Measurements from ENCODE around the gene KIF26B.

KIF26B gene

DNA sequence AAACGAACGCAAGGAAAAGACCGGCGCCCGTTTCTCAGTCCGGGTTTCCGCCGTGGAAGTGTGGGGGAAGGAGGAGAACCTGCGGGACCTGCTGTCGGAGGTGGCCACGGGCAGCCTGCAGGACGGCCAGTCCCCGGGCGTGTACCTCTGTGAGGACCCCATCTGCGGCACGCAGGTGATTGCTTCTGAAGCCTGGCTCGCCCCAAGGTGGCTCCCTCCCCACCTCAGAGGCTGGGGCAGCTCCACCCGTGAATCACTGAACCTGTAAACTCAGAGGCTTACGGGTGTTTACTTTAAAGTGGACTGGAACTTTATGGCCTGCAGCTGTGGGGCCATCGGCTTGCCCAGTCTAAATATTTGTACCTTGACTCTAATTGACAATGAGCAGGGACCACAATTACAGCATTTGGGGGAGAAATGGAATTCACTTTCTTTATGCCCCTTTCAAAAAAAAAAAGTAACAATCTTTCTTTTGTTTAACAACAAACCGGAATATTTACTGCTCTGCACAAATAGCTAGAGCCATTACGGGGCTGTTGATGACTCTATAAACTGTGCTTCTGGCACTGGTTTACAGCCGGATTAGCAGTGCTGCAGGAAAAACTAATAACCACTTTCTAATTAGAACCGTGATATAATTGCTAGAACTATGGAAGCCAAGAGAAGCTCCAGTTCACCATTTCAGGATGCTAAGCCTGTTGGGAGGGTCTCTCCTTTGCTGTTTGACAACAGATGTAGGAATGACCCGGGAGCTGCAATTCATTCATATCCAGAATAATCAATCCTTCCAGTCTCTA lies 454.8 kb downstream of the KIF26B start:
- no peak for DNase-seq

- DNase-seq, result no peak
These were observed 456.5 kb downstream of the KIF26B start for GRCh38 chr1:245611251-245611650.

DNA sequence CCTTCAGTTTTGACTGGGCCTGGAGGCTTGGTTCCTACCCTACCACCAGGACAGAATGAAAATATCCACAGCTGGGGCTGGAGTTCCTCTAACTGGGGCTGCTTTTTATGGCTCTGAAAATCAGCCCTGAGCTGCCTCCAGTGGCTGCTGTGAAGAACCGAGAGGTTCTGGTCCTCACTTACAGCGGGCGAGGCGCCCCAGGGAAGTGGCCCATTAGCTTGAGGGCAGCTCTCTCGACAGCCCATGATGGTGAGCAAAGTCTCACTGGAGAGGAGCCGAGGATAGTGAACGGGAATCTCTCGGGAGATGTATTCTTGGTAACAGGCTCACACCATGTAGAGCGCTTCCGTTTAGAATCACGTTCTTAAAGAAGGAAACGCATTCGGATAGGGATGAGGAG lies 459.7 kb downstream of the KIF26B start:
- DNase-seq, result no peak

GRCh38 chr1:245615001-245615400 lies 460.2 kb downstream of the KIF26B start:
- DNase-seq, result no peak

DNA sequence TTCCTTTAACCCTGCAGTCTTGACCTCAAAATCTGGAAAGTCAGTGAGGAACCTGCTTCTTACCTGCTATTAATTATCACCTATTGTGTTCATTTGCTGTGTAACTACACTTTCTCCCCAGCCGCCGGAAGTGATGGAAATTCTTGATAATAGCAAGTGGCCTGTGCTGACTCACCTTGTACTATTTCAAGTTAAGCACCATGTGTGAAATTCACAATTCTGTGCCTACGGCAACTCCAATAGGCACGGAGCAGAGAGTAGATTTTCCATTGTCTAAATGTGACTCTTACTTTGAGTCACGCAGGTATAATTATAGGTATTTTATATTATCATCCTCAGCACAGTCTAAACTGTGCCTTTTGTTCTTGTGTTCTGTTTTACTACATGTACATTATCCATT lies 466.8 kb downstream of the KIF26B start:
- no peak for DNase-seq

GRCh38 chr1:245622332-245623014 lies 467.7 kb downstream of the KIF26B start:
- no peak for DNase-seq

- no peak for DNase-seq
These were observed 486.6 kb downstream of the KIF26B start for GRCh38 chr1:245641384-245641783.

GRCh38 chr1:245645406-245645805 lies 490.6 kb downstream of the KIF26B start:
- no peak for DNase-seq

DNA sequence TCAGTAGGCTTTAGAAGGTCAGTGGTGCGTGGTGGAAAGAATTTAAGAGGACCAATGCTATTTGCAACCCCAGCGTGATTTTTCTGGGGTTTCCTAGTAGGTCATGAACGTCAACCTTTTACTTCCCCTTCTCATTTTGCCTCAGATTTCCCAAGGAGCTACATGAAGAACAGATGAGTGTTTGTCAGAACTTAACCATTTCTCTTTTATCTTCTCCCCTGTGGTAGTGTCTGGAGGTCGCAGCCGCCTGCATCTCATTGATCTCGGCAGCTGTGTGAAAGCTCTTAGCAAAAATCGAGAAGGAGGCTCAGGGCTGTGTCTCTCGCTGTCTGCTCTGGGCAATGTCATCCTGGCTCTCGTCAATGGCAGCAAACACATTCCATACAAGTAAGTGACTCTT lies 491.1 kb downstream of the KIF26B start:
- no peak for DNase-seq

DNA sequence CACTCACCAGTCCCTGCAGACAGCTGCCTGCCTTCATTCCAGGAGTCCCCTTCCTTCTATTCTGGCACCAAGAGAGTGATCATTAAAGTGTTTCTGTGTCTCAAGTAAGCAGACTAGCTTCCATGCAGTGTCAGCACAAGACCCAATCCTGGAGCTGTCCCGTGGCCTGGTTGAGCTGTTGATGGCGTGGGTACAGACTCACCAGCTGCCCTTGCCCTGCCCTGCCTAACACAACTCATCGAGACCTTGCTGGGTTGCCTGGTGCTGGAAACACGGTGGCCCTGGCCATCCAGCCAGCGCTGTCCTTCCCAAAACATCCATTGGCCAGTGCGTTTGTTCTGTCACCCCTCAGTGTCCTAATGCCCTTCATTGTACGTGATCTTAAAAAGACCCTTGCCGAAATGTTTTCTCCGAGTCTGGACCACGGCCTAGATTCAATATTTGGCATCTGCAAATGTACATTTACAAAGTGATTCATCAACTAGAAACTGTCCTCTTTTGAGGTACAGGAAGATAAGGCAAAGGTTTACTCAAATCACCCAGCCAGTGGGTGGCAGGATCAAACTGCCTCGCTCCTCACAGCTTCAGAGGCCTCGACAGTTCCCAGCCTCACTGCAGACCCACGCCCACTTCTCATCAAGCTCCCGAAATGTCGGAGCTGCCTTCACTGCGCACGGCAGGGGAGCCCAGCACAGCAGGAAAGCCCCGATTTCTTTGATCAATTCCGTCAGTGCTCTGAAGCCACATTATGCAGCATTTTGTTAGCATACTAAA lies 494.2 kb downstream of the KIF26B start:
- DNase-seq, result no peak

- no peak for DNase-seq
These were observed 494.9 kb downstream of the KIF26B start for GRCh38 chr1:245649666-245650065.

DNA sequence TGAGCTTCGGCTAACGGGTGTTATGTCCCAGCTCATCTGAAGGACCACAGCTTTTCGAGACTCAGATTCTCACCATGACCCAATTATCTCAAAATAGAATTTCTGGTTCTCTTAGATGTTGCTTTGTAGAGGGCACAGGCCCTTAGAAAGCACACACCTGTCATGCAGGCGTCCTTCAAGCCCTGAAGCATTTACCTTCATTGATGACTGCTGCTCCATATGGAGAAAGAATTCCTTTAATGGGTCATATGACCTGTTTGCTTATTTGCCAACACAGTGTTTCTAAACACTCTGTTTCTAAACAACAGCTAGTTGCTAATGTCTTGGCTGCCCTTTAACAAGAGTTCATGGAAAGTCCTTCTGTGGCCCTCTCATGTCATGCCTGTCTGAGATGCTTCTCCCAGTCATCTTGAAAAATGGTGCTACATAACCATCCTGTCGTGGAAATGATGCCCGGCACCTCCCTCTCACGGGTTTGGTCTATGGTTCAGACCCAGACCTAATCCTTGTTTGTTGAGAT lies 495.7 kb downstream of the KIF26B start:
- no peak for DNase-seq

GRCh38 chr1:245651093-245651492 lies 496.3 kb downstream of the KIF26B start:
- DNase-seq, result no peak

- DNase-seq, result no peak
These were observed 497.3 kb downstream of the KIF26B start for GRCh38 chr1:245652116-245652515.

DNA sequence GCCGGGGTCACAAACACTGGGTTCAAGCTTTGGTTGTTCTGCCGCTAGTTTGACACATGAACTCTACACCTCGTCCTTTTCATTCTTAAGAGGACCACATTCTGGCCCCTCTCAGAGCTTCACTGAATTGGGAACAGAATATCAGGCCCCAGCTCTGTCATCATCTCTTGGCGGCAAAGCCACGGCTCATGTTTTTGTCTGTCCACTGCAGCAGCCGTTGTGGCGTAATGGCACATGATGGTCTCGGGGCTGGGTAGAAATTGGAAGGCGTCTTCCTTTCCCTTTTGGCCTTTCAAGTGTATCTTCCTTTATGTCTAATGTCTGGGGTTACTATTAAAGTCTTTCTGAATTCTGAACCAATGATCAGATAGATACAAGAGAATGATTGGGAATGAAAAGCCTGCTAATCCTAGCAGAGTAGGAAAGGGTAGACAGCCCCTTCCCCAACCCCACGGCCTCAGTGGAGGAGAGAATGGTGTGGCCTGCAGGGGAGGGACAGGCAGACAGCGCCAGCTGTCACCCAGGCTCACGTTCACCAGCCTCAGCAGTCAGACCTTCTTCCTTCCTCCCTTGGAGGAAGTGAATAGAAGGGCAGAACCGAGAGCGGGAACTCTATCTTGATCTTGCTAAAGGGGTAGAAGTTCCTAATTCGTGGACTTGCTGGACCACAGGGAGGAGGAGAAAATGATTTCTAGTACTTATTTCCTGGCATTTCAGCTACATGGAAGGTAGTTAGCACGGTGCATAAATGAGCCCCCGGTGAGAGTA lies 498.1 kb downstream of the KIF26B start:
- DNase-seq, result no peak

DNA sequence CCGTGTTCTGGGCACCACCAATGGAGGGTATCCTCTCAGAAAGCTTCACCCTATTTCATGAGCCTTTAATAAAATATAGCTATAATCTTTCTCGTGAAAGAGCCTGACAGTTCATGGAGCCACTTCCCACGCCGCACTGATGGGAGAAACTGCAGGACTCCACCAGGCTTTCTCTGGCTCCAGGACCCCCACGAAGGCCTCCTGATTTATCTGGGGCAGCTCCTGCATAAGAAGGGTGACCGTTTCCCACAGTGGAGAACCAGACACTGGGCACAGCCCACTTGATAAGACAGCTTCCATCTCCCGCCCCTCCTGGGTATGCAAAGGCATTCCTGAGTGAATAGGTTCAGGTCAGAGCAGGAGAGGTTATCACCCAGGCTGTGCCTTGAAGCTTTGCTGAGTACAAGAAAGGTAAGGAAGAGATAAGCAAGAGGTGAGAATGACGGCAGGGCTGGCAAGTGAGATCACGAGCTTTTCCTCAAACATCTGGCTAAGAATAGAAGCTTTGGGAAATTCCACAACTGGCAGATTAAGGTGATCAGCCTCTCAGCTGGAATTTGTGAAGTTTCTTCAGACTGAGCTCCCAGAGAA lies 499.8 kb downstream of the KIF26B start:
- DNase-seq, result no peak

DNA sequence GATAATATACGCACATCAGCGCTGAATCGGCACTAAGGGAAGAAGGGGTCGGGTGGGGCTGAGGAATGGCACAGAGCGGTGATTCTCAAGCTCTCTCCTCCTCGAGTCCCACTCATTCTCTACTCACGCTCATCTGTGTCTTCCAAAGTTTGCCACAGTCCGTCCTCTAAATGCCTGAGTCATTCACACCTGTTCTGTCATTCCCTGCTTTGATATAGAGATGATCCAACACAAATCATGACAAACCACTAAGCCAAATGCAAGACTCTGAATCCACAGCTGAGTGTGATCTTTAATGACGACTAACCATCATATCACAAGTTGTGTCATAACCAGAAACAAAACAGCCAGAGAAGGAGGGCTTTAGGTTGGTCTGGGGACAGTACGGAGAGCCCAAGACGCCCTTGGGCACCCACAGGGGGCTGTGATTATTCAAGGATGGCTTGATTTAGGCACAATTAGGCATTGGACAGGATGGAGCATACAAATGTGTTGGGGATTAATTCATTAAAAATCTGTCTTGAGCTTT lies 501.5 kb downstream of the KIF26B start:
- no peak for DNase-seq

DNA sequence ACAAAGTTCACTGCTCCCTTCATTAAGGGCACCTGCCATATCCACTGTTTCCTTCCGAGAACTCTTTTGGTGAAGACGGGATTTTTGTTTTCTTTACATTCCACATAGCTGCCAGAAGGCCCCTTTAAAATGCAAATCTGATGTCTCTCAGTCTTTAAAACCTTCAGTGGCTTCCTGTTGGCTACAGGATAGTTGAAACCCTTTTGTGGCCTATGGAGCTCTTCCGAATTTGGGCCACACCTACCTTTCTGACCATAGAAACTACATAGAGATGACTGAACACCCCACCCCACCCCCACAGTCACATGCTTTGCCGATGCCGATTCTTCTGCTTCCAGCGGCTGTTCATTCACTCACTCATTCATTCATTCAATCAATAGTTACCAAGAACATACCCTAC lies 502.6 kb downstream of the KIF26B start:
- DNase-seq, result no peak

GRCh38 chr1:245663373-245663772 lies 508.6 kb downstream of the KIF26B start:
- no peak for DNase-seq

GRCh38 chr1:245663841-245664240 lies 509.1 kb downstream of the KIF26B start:
- DNase-seq, result no peak

DNA sequence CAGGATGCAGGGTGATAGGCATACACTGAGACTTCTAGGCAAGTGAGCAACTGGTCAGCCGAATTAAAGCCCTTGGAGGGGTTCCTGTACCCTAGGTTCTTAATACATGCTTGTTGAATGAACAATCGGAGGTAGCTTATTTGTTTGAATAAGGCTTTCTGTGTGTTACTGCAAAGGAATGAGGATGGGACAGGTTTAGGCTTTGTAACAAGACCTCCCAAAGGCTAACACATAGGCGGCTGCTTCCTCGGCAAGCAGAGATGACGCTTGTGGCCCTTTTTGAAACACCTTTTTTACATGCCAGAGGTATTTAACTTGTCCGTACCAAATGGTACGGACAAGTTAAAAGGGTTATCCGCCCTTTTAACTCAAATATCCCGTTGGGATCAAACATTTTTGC lies 511.6 kb downstream of the KIF26B start:
- DNase-seq, result no peak

DNA sequence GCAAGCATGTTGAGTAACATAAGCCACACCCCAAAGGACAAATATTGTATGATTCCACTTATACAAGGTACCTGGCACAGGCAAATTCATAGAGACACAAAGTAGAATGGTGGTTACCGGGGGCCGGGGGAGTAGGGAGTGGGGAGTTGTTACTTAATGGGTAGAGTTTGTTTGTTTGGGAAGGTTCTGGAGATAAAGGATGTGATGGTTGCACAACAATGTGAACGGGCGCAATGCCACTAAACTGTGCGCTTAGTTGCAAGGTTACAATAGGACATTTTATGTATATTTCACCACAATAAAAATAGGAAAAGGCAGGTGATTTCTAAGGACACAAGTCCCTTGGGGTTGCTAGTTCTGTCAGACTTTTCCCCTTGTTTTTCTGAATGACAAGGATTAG lies 516.6 kb downstream of the KIF26B start:
- no peak for DNase-seq

Measured in 8988T (cell line).